Panc1 (cell line): ENCODE data around the gene TRABD2B. TPM values are rescaled to one million over a fixed set of nuclear protein-coding genes. Genes with fewer than 3 reads are reported as not detected.

Source experiments
- ATAC-seq: fragments of 200-7000 bp; cut with Tn5 transposase; 2 replicates; pipeline ENCODE4 v1.9.1; 2020; ENCODE audit warnings: mild to moderate bottlenecking, moderate library complexity
- BruUV-seq: library from RNA; stranded (reverse); fragments of 400-500 nt; replicated peaks from 2 replicates; lab custom pipeline; 2021; lab: Mats Ljungman, UMichigan
- CTCF ChIA-PET: fragments of 300-600 bp; sonication (Branson Sonifier 250); formaldehyde crosslinking; loops from one replicate; lab custom pipeline; 2022; ENCODE audit warnings: antibody characterized with exemption; lab: Charles Lee
- POLR2A ChIA-PET: fragments of 300-600 bp; sonication (Branson Sonifier 250); formaldehyde crosslinking; loops from one replicate; lab custom pipeline; 2022; ENCODE audit warnings: antibody characterized with exemption; lab: Charles Lee
- DNase-seq: peaks from one replicate; pipeline ENCODE4 v3.0.0-alpha.2; 2010; ENCODE audit warnings: low read depth, low spot score
- H3K27ac ChIP-seq: 2 replicates; pipeline ENCODE4 v1.5.1; 2011; ENCODE audit warnings: mild to moderate bottlenecking, low read length, inconsistent platforms
- H3K27me3 ChIP-seq: fragments of 200-500 bp; sonication (Bioruptor generic); 2 replicates; pipeline ENCODE4 v1.6.0; 2014; ENCODE audit warnings: low read length, inconsistent platforms; ENCODE audit not compliant: control insufficient read depth, insufficient read depth
- H3K36me3 ChIP-seq: fragments of 200-500 bp; sonication (Bioruptor generic); 2 replicates; pipeline ENCODE4 v1.5.1; 2014; ENCODE audit warnings: inconsistent platforms, mild to moderate bottlenecking, low read length, moderate library complexity; ENCODE audit not compliant: control insufficient read depth, insufficient read depth
- H3K4me1 ChIP-seq: 2 replicates; pipeline ENCODE4 v1.5.1; 2011; ENCODE audit warnings: inconsistent platforms, mild to moderate bottlenecking, low read length, moderate library complexity; ENCODE audit not compliant: control insufficient read depth, insufficient read depth
- H3K4me3 ChIP-seq, 2 experiments: 2 replicates each; pipeline ENCODE4 v1.5.1; 2011 to 2012; ENCODE audit warnings: low read depth in 2 of 2, low read length in 2 of 2, mild to moderate bottlenecking in 2 of 2, inconsistent platforms in 1 of 2, moderate library complexity in 1 of 2
- H3K9me3 ChIP-seq: fragments of 200-500 bp; sonication (Bioruptor generic); 2 replicates; pipeline ENCODE4 v1.5.1; 2014; ENCODE audit warnings: low read depth, mild to moderate bottlenecking, inconsistent platforms, low read length, moderate library complexity; ENCODE audit not compliant: control insufficient read depth, insufficient read depth
- CTCF ChIP-seq: fragments of 450-650 bp; IDR thresholded peaks from 2 replicates; pipeline ENCODE4 v1.5.1; 2017; ENCODE audit warnings: mild to moderate bottlenecking
- POLR2AphosphoS5 ChIP-seq: IDR thresholded peaks from 2 replicates; pipeline ENCODE4 v1.6.1; 2012; ENCODE audit warnings: mild to moderate bottlenecking, low read depth, low read length, moderate library complexity
- REST ChIP-seq, 2 experiments: IDR thresholded peaks; 2 replicates each; pipeline ENCODE4 v1.6.1; 2011 to 2012; ENCODE audit warnings: low read depth in 2 of 2, control low read depth in 1 of 2, low read length in 1 of 2, mild to moderate bottlenecking in 1 of 2, moderate library complexity in 1 of 2; ENCODE audit not compliant: insufficient read depth in 1 of 2
- SIN3A ChIP-seq: IDR thresholded peaks from 2 replicates; pipeline ENCODE4 v1.6.1; 2012; ENCODE audit warnings: low read depth, mild to moderate bottlenecking, low read length, moderate library complexity, borderline replicate concordance; ENCODE audit not compliant: insufficient read depth
- TCF7L2 ChIP-seq: IDR thresholded peaks from 2 replicates; pipeline ENCODE4 v1.6.1; 2011; ENCODE audit warnings: mild to moderate bottlenecking, low read depth, low read length, inconsistent platforms
- in situ Hi-C: cut with HindIII; loops from 2 replicates; pipeline ENCODE4 v1.10.0; 2016; ENCODE audit warnings: low sequenced_read_pairs, low pct_unique_long_range_greater_than_20kb
- intact Hi-C: fragments of 100-400 bp; cut with micrococcal nuclease; formaldehyde crosslinking; loops from one replicate; pipeline ENCODE4 v1.10.0; 2022; ENCODE audit not compliant: unreplicated experiment
- total RNA-seq: library from RNA; stranded (reverse); gene quantifications from one replicate; pipeline ENCODE4 v1.2.1, GENCODE V29; 2021; ENCODE audit not compliant: unreplicated experiment

Gene TRABD2B
- total RNA-seq, 1 experiment from 2014 or later, result not detected

- Histone ChIP-seq H3K36me3 (no peaks in the 10 kb centered on the region), H3K4me3 (no peak overlapping the region), H3K27me3 (peaks cover 35% of the 10 kb centered on the region), H3K9me3 (no peaks in the 10 kb centered on the region), H3K27ac (no peak overlapping the region), H3K4me1 (no peaks in the 10 kb centered on the region)
- ATAC-seq, result no peak
- in situ Hi-C loops, result no loop called here
- TF ChIP-seq SIN3A, result no peak
- TF ChIP-seq TCF7L2, result no peak
- no peak for TF ChIP-seq POLR2AphosphoS5
- no peak for TF ChIP-seq REST (IDR thresholded peaks at IDR 0.05; ENCODE audit: insufficient read depth in 1 of 2, low read depth in 2 of 2, low read length in 1 of 2)
- no peak for TF ChIP-seq CTCF
- ChIA-PET CTCF (interaction anchor here (0.7 to 1.6 kb wide), 2 partner anchors 9 to 72 kb away, joined by 3 to 5 read pairs; no protein-coding TSS in a partner anchor), POLR2A (no interaction called here)
- no peak for DNase-seq
- no TSS peak for BruUV-seq
- intact Hi-C loops, result no loop called here
These were observed 279.8 kb downstream of the TRABD2B start for GRCh38 chr1:47717341-47717740.

- H3K27me3 ChIP-seq, result peaks cover 34% of the 10 kb centered on the region
- no peak for ATAC-seq
- CTCF ChIA-PET, result interaction anchor here (1.6 to 1.8 kb wide), 2 partner anchors 12 kb away, joined by 4 to 5 read pairs; no protein-coding TSS in a partner anchor
These were observed 283.0 kb downstream of the TRABD2B start for GRCh38 chr1:47713975-47714767.

More at GRCh38 chr1:47713975-47714767, 283.0 kb downstream of the TRABD2B start:
- intact Hi-C loops, result loop anchor here (5.0 kb wide), 2 partner anchors 187 to 327 kb away; no protein-coding TSS in a partner anchor
- no peak overlapping the region for H3K27ac ChIP-seq
- no peaks in the 10 kb centered on the region for H3K36me3 ChIP-seq
- POLR2A ChIA-PET, result no interaction called here
- BruUV-seq, result no TSS peak
- in situ Hi-C loops, result no loop called here
- TF ChIP-seq REST (IDR thresholded peaks at IDR 0.05; ENCODE audit: insufficient read depth in 1 of 2, low read depth in 2 of 2, low read length in 1 of 2), result no peak
- no peak for TF ChIP-seq POLR2AphosphoS5
- TF ChIP-seq TCF7L2, result no peak
- no peak for TF ChIP-seq SIN3A
- TF ChIP-seq CTCF, result no peak
- H3K4me3 ChIP-seq, result no peak overlapping the region
- no peak for DNase-seq
- peaks cover 8% of the 10 kb centered on the region for H3K4me1 ChIP-seq
- no peaks in the 10 kb centered on the region for H3K9me3 ChIP-seq
